Heart left ventricle (tissue), 13 donors: ENCODE measurements around the gene VCP.

Experiments used
- CTCF ChIP-seq, 12 donors: fragments of 200-600 bp; sonication (generic) in 4 of 12; IDR thresholded peaks; one replicate each; pipeline versions ENCODE4 v1.5.0 to v1.8.0; 2018 to 2022; ENCODE audit warnings: antibody characterized with exemption in 12 of 12, mild to moderate bottlenecking in 5 of 12
- POLR2A ChIP-seq, 2 donors: fragments of 450-650 bp; IDR thresholded peaks; one replicate each; pipeline ENCODE4 v1.6.1; 2017; ENCODE audit warnings: antibody characterized with exemption in 2 of 2, mild to moderate bottlenecking in 2 of 2, moderate library complexity in 2 of 2
- donor health status: ischemic (EF 13 %, LVEDD 7.1; RV severe dilation, severe dysfunction).
- donor health status: DM: no; HTN: yes; CAD: no.
- donor health status: DM: no; HTN: no; CAD: no.
- donor health status: ischemic (EF 25% LVEDD 6.9; RV normal size, moderate dysfunction).
- donor health status: ischemic (EF 25% LVEDD 5.7; RV mildly dilated, moderate dysfunction).
- donor health status: ischemic (EF 35%, LVEDD 5.7; RV mildly dilated, moderate dysfunction).
- donor health status: nonischemic (EF 11% LVEDD 7.7; RV severe dilation, severe dysfunction).
- donor health status: DM: yes; HTN: yes; CAD: no.
- donor health status: PGD.
- donor health status: ischemic (EF 29% LVEDD 5.4; RV normal size, mild dysfunction).
- donor health status: nonischemic (EF 23%, LVEDD 6.1; RV moderate dilation, normal function).

GRCh38 chr9:35054871-35055644 is 17.4 kb downstream of the VCP start:
- TF ChIP-seq CTCF (IDR thresholded peaks at IDR 0.05) (no peak), POLR2A (IDR thresholded peaks at IDR 0.05) (no peak)
